NCI-H748 (cell line): ENCODE measurements around the gene CABLES1.
A peak's percentile ranks its signal among the peaks of the same experiment; 100 is the strongest.
"Not testable (repeated sequence)": the region's sequence is repeated elsewhere in the genome, so short reads cannot be mapped to it uniquely, and the experiment has no call there.

Experiments
- DNase-seq: peaks from one replicate; lab custom pipeline; 2025; ENCODE audit not compliant: unreplicated experiment; lab: John Stamatoyannopoulos, UW

Gene CABLES1, protein sequence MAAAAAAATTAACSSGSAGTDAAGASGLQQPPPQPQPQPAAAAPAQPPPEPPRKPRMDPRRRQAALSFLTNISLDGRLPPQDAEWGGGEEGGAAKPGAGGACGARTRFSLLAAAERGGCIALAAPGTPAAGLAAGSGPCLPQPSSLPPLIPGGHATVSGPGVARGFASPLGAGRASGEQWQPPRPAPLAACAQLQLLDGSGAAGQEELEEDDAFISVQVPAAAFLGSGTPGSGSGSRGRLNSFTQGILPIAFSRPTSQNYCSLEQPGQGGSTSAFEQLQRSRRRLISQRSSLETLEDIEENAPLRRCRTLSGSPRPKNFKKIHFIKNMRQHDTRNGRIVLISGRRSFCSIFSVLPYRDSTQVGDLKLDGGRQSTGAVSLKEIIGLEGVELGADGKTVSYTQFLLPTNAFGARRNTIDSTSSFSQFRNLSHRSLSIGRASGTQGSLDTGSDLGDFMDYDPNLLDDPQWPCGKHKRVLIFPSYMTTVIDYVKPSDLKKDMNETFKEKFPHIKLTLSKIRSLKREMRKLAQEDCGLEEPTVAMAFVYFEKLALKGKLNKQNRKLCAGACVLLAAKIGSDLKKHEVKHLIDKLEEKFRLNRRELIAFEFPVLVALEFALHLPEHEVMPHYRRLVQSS

DNA sequence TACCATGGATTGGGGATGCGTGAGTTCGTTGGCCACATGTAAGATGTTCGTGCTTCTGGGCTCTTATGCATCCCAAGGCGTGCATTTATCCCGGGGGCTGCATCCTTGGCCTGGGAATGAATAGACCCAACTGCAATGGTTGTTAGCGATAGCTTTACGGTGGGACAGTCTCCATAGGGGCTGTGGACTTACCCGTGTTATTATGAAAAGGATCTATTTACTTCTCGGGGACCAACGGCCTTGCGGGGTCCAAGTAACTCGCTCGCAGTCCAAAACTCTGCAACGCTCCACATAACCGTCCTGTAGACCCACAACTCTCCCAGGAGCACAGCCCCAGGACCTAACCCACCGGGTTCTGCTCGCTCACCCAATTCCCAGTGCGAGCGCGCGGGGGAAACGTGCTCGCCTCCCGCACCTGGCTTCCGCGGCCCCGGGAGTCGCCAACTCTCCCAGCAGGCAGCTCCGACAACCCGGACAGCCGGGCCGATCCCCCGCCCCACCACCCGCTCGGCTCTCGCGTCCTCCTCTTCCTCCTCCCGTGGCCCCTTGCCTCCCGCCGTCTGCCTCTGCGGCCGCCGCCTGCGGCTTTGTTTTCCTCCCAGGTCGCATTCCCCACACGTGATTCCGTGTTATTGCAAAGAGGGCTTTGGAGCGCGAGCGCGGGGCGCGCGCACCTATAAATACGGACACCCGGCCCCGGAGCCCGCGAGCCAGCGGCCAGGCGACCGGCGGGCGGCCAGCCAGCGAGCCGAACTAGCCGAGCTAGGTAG is at the start of gene CABLES1:
Gene CABLES1, plus strand, starts transcription at position 706 of the 770 bp plus-strand sequence. CDS start 278 bp downstream, outside the sequence.
- peak; percentile 89 for DNase-seq

DNA sequence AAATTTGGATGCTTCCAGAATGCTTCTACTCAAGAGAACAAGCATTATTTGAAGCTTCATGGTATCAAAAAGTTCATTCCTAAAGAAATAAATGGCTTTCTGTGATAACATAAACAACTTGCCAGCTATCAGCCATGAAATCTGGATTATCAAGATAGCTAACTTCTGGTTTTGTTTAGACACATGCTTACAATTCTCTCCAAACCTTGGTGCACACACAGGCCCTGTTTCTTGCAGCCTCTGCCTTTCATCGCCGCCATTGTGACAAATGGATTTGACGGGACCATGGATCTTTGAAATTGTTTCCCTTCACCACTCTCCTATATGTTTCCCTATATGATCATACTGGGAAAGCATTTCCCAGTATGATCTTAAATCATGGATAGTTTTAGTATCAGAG is 47.9 kb upstream of the CABLES1 start:
- no peak for DNase-seq

DNA sequence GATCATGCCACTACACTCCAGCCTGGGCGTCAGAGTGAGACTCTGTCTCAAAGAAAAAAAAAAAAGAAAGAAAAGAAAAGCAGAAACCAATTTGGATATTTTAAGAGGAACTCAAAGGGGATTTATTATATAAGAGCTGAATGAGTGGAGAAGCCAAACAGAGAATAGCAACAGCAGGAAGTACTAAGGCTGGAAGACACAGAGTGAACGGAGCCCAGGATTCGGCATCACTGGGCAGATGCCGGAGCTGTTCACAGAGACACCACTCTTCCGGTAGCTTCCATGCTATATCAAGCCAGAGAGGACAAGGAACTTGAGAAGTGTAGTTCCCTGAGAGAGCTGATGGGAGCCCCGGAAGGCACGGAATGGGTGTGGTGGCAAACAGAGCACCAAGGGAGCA is 47.0 kb upstream of the CABLES1 start:
- no peak for DNase-seq

DNA sequence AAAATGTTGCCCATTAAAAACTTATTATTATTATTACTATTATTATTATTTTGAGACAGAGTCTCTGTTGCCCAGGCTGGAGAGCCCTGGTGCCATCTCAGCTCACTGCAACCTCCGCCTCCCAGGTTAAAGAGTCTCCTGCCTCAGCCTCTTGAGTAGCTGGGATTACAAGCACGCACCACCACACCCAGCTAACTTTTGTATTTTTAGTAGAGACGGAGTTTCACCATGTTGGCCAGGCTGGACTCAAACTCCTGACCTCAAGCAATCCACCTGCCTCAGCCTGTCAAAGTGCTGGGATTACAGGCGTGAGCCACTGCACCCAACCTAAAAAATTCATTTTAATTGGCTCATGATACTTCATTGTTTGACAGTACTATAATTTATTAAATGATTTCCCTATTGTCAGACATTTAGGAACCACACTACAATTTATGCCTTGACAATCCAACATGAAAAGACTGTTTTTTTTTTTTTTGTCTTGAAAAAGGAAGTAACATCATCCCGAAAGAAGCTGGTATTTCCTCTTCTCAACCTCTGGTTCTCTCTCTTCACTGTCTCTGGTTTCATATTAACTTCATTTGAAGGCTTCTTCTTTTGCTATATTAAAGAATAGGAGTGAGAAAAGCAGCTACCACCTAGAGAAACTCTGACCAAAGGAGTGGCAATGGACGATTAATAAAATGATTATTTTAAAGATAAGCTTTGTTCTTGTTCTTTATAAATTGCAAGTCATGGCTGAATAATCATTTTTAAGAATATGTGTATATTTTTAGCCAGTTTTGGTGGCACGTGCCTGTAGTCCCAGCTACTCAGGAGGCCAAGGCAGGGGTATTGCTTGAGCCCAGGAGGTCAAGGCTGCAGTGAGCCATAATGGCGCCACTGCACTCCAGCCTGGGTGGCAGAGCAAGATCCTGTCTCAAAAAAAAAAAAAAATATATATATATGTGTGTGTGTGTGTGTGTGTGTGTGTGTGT is 44.0 kb upstream of the CABLES1 start:
- not testable (repeated sequence) for DNase-seq

DNA sequence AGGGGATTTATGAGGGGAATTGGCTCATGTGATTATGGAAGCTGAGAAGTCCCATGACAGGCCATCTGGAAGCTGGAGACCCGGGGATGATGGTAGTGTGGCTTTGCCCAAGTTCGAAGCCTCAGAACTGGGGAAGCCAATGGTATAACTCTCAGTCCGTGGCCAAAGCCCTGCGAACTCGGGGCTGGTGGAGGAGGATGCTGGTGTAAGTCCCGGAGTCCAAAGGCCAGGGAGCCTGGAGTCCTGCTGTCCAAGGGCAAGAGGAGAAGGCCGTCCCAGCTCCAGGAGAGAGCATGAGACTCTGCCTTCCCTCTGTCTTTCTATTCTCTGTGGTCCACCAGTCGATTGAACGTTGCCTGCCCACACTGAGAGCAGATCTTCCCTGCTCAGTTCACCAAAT is 43.2 kb upstream of the CABLES1 start:
- no peak for DNase-seq

DNA sequence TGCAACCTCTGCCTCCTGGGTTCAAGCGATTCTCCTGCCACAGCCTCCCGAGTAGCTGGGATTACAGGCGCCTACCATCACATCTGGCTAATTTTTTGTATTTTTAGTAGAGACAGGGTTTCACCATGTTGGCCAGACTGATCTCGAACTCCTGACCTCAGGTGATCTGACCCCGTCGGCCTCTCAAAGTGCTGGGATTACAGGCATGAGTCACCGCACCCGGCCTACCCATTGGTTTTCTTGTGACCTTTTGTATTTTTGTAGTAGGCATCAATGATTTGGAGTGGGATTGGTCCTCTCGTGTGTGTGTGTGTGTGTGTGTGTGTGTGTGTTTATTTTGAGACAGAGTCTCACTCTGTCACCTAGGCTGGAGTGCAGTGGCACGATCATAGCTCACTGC is 42.2 kb upstream of the CABLES1 start:
- DNase-seq = not testable (repeated sequence)

DNA sequence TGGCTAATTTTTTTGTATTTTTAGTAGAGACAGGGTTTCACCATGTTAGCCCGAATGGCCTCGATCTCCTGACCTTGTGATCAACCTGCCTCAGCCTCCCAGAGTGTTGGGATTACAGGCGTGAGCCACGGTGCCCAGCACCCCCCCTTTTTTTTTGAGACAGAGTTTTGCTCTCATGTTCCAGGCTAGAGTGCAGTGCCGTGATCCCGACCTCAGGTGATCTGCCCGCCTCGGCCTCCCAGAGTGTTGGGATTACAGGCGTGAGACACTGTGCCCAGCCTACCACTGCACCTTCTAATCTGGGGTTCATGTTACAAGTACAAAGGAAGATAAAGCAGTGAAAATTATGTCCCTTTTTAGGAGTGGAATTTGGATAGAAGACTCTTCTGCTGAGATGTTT is 41.5 kb upstream of the CABLES1 start:
- DNase-seq = no peak

DNA sequence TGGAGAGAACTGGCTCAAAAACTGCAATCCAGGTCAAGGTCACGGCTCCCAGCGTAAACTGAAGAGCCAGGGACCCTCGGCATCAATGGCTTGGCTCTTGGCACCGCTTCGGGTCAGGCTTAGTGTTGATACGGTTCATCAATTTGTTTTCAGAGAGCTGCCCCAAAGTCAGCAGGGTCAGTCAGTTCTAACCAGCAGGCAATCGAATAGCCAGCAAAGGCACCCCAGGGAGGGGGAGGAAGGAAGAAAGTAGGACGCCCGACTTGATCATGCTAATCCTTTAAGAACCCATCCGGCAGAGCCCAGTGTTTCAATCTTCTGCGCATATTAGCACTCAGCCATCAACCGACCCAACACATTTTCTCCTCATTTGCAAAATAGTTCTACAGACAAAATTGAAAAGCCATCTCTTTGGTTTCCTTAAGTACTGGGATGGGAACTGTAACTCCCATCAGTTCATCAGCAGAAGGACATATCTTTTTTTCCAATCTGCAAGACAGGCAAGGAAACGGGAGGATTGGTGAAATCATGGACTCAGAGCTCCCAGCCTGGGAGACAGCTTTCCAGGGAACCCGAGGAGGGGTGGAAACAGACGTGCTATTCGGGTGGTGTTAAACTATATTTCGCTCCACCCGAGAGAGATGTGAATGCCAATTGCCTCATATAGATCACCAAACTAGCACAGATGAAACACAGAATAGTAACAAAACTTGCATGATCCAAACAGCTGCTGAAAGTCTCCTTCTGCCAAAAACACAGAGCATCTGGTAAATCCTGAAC is 40.7 kb upstream of the CABLES1 start:
- no peak for DNase-seq

DNA sequence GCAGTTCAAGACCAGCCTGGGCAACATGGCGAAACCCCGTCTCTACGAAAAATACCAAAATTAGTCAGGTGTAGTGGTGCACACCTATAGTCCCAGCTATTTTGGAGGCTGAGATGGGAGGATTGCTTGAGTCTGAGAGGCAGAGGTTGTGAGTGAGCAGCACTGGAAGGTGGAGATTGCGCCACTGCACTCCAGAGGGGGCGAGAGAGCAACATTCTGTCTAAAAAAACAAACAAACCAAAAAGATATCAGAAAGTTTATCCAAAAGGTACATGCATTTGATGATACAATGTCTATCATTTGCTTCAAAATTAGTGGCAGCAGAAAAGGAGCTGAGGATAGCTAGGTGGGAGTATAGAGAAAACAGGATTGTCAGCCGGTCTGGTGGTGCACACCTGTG is 39.8 kb upstream of the CABLES1 start:
- DNase-seq = no peak

DNA sequence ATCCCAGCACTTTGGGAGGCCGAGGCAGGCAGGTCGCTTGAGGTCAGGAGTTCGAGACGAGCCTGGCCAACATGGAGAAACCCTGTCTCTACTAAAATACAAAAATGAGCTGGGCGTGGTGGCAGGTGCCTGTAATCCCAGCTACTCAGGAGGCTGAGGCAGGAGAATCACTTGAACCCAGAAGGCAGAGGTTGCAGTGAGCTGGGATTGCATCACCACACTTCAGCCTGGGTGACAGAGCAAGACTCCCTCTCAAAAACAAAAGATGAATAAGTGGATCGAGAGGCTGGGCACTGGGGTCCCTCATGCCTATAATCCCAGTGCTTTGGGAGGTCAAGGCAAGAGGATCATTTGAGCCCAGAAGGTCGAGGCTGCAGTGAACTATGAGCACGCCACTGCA is 38.3 kb upstream of the CABLES1 start:
- DNase-seq = not testable (repeated sequence)

DNA sequence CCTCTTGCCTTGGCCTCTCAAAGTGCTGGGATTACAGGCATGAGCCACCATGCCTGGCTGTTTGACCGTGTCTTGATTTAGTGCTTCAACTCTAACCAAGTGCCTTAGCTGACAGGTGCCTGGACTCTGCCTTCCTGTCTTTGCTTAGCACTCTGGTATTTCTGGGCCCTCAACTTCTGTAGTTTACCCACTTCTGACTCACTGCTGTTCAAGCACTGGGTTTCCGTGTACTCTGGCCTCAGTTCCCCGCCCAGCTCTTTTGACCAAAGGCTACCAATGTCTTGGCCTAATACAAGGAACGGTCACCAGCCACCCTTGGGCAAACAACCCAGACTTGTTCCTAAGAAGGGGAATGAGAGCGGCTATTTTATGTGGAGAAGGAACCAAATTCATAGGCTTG is 35.7 kb upstream of the CABLES1 start:
- DNase-seq = no peak

DNA sequence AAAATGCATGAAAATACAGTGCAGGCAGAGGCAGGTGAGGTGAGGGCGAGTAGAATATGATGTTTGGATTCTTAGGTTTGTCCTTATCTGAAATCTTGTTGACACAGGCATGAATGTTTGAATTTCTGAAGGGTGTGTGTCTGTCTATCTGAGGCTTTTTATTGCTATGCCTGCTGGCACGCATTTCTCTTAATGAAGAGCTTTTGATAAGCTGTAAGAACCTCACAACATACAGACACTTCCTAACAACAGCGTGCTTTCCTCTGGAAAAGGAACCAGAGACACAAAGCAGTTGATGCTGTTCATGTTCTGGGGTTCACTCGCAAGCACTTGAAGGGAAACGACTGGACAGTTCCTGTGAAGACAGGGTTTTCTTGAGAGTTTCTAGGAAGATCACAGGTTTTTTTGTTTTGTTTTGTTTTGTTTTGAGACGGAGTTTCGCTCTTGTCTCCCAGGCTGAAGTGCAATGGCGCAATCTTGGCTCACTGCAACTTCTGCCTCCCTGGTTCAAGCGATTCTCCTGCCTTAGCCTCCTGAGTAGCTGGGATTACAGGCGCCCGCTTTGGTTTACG is 33.3 kb upstream of the CABLES1 start:
- DNase-seq = no peak

DNA sequence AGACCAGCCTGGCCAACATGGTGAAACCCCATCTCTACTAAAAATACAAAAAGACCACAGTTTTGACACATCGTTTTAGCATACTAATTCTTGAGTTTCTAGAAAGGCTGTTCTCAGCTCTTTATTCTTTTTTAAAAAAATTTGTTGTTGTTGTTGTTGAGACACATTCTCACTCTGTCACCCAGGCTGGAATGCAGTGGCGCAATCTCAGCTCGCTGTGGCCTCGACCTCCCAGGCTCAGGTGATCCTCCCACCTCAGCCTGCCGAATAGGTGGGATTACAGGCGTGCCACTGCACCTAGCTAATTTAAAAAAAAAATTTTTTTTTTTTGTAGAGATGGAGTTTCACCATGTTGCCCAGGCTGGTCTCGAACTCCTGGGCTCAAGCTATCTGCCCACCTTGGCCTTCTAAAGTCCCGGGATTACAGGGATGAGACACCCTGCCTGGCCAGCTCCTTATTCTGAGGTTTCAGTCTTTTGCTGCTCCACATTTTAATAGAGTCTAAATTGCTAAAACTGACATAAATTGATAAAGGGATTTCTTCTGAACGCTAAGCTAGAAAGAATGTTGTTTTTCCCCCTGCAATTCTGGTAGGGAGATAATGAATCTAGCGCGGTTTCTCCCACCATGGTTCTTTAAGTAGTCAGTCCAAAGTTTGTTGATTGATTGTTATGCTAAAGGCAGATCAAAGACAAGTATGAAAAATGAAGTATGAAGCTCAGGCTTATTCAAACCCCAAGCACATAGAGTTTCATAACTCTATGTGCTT is 32.6 kb upstream of the CABLES1 start:
- DNase-seq = no peak

DNA sequence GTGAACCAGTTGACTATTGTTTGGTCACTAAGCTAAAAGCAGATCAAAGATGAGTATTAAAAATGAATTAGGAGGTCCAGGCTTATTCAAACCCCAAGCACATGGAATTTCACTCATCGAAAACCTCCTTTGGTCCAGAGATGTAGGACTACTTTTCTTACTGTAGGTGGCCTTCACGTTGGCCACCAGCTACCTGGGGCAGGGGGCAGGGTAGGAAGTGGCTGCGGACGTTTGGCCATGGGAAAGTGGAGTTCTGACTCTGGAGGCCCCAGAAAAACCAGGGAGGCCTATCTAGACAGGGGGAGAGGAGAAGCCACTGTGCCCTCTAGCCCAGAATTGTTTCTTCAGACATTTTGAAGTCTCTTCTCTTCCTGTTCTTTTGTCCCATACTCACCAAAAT is 31.8 kb upstream of the CABLES1 start:
- no peak for DNase-seq

DNA sequence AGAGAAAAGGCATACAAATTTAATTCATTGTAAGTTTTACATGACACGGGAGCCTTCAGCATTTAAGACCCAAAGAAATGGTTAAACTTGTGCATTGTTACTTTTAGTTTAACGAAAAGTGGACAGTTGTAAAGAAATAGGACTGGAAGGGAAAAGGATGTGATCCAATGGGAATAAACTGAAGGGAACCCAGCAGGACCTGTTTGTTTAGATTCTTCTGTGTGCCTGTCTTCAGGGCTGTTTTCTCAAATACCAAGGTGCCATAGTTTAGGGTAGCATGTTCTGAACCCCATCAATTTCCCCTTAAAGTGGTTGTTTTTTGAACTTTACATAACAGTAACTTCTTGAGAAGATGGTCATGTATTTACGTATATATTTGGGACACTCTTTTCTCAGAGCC is 30.3 kb upstream of the CABLES1 start:
- DNase-seq = no peak

DNA sequence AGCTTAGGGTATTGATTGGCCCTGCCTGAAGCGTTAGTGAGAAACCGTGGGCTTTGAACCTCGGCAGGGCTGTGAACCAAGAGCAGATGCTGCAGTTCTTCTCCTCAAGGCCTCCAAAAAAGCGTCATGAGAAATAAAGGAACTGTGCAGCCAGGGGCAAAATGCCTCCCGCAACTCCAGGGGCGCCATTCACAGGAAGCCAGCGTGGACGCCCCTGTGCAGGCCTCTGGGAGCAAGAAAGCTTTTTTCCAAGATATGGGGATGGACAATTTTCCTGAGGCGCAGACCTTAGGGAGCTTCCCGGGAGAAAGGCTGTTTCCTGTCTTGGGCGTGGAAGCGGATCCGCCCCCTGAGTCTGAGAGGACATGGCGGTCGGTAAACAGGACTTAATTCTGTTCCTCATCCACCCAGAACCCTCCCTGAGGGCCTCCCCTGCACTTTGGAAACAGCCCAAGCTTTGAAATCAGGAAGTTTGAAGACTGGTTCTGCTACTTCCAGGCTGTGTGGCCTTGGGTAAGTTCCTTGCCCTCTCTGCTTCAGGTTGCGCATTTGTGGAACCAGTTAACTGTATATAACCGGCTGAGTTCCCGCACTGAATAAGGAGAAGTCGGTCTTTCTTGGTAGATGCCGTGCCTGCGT is 29.6 kb upstream of the CABLES1 start:
- DNase-seq = peak; percentile 25

DNA sequence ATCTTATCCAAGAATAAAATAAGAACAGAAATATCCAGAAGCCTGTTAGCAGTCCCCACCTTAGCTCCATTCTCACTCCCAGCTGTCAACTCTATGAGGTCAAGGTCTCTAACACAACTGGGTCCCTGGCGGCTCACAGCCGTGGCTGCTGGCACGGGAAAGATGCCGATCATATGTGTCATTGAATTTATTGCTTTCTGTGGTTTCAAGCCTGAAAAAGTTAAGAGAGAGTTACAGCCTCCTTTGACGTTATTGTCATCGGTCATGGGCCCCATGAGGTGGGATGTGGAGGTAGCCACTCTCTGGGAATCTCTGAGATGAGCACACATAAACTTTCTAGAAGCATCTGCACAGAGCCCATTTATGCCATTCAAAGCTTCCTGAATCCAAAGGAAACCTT is 28.7 kb upstream of the CABLES1 start:
- no peak for DNase-seq

DNA sequence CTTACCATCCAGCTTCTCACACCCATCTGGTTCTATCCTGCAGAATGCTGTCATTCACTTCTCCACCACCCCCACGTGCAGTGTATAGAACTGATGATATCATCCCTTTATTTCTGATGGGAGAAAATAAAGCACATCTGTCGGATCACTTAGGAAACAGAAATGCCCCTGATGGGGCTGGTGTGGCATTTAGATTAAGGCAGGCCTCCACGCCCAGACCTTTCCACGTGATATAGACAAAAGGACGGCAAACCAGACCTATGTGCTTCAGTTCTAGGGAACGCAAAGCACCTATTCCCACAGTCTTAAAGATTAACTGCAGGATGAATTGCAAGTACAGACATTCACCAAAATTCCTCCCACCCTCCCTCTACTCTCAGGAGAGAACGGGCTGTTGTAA is 27.6 kb upstream of the CABLES1 start:
- no peak for DNase-seq
